Stimulated activated CD4-positive, alpha-beta T cell treated with anti-CD3 and anti-CD28 coated beads, Interleukin-12 subunit alpha, Interleukin-12 subunit beta, amount 100 ng/mL, for 48 hours (primary cell): ENCODE data around the gene PTPRN2.
"Not testable (repeated sequence)": the region's sequence is repeated elsewhere in the genome, so short reads cannot be mapped to it uniquely, and the experiment has no call there.

Source experiments
- DNase-seq, 3 donors: peaks; one replicate each; pipeline ENCODE4 v3.0.0-alpha.2; 2020; ENCODE audit warnings: low read depth in 2 of 3, low spot score in 1 of 3

Gene PTPRN2

DNA sequence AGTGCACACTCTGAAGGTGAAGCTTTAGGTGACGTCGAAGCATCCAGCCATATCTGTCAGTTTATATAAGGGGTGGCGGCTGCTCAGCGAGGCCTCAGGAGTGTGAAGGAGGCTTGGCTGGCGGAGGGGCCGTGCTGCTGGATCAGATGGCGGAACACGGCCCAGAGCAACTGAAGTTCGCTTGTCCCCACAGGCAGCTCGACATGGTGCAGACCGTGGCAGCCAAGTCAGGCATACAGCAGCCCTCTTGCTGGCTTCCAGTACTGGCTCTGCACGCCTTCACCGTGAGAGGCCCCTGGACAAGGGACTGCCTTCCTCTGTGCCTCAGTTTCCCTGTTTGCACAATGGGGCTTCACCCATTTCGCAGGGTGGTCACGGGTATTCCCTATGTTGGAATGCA lies 807.3 kb downstream of the PTPRN2 start:
- no peak for DNase-seq

DNA sequence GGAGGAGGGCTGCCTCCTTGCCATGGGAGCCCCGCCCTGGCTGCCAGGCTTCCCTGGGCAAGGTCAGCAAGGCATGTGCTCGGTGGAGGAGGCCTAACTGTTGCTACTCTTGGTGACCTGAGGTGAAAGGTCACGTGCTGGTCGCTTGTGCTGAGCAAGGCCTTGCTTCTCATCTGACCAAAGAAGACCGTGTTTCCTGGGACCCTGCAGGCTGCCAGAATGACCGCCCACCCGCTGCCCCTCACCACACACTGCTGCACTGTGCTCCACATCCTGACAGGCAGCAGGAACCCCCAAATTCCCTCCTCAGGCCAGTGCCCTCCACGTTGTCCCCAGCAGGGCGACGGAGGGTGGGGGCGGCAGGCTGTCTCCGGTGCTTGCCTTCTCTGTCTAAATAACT lies 808.4 kb downstream of the PTPRN2 start:
- DNase-seq: no peak

- DNase-seq: not testable (repeated sequence)
Measured at GRCh38 chr7:157777194-157777762, 810.3 kb downstream of the PTPRN2 start.

DNA sequence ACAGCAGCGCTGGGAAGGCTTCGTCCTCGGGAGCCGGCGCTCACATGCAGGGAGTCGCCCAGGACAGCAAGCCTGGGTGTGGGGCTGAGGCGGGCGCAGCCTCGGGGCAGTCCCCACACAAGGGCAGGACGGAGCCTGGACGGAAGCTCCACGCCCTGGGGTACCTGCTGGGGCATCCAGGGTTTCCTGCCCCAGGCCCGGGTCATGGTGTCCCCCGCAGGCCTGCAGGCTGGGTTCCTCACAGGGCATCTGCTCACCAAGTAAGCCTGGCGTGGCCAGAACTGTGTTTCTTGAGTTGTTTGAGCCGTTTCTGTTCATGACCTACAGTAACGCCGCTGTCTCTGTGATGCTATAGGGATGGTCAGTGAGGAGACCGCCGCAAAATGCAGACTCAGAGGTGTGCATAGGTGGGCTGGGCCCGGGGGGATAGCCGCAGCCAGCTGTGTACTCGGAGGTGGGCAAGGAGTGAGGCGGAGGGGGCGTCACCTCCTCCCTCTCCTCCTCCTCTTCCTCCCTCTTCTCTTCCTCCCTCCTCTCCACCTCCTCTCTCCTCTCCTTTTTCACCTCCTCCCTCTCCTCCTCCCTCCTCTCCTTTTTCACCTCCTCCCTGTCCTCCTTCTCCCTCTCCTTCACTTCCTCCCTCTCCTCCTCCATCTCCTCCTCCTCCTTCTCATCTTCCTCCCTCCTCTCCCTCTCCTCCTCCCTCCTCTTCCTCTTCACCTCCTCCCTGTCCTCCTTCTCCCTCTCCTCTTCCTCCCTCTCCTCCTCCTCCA lies 811.9 kb downstream of the PTPRN2 start:
- no peak for DNase-seq

DNA sequence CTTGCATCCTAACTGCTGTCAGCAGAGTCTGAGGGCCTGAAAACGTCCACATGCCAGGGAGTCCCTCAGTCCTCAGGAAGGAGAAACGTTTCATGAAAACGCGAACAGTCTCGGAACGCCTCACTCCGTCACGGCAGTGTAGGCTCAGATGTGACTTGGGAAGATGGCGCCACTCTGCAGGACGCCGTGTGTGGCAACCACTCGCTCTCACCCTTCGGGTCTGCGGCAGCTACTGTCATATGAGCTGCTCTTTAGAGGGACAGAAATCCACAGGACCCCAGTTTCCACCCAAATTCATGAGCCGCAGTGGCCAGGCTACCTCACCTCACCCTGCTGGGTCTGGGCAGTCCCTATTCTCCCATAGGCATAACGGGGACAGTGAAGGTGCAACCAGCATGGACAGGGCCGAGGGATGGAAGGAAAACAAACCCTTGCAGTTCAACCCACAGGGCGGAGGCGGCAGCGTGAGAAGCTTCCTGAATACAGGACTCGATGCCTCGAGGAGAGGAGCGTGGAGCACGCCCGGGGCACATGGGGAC lies 812.5 kb downstream of the PTPRN2 start:
- DNase-seq: no peak

- DNase-seq: no peak
Measured at GRCh38 chr7:157774495-157774894, 813.1 kb downstream of the PTPRN2 start.

DNA sequence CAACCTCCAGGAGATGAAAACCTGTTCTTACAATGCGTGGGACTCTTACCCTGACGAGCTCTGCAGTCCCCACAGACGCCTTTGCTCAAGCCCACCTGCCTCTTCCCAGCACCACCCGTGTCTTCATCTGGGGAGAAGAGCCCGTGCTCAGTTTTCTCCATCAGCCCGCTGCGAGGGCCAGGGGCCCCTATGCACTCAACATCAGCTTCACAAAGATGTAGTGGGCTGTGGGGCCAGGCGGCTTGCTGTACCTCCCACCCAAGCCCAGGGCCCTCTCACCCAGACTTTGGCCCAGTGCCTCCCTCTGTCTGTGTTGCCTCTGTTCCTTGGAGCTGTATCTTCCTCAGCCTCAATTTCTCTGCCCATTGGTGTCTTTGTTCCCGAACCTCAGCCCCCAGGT lies 814.3 kb downstream of the PTPRN2 start:
- no peak for DNase-seq

GRCh38 chr7:157772486-157773130 lies 815.0 kb downstream of the PTPRN2 start:
- DNase-seq: no peak

DNA sequence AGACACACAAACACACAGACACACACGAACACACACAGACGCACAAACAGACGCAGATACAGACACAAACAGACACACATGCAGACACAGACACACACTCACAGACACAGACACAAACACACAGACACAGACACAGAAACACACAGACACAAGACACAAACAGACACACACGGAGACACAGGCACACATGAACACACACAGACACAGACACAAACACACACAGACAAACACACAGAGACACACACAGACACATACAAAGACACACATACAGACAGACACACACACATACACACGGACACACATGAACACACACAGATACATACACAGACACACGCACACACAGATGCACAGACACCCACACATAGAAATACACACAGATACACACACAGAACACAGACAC lies 815.9 kb downstream of the PTPRN2 start:
- DNase-seq: no peak

- DNase-seq: no peak
Measured at GRCh38 chr7:157770716-157771320, 816.8 kb downstream of the PTPRN2 start.

DNA sequence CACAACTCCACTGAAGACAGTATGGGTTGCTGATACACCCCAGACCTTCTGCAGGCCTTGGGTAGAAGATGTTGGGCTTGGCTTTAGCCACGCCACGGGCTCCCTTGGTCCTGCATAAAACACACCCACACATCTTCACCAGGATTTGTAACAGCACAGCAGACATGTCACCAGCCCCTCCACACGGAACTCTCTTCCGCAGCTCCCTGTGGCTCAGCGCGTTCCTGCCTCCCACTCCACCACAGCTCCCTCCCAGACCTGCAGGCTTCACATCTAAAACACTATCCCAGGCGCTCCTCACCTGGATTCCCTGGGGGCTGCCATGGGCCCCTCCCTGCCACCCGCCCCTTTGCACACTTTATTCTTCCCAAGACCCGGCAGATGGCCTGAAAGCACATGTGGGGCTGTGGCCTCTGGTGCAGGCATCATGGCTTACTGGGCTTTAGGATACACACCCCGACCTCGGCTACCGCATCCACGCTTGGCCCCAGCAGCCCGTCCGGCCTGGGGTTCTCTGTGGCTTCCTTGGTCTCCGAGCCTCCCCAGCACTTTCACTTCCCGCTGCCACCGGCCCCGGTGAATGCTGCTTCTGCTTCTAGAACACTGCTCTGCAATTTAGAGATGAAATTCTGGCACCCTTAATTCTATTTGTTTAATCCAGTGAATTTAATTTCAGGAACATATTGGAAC lies 818.0 kb downstream of the PTPRN2 start:
- no peak for DNase-seq

DNA sequence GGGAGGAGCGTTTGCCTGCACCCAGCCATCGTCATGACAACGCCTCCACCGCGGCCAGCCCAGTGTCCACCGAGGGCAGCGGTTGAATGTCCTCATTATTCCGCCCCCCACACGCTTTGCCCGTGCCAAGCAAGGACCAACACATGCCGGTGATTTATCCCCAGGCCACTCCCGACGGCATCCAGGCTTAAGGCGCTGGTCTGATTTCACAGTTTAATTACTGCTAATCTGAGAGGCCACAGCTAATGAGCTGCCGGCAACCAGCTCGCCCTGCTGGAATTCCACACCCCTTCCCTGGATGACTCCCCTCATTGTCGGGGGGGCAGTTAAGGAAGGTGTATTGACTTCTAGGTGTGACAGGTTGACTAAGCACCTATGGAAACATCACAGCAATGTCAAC lies 818.5 kb downstream of the PTPRN2 start:
- DNase-seq: no peak

DNA sequence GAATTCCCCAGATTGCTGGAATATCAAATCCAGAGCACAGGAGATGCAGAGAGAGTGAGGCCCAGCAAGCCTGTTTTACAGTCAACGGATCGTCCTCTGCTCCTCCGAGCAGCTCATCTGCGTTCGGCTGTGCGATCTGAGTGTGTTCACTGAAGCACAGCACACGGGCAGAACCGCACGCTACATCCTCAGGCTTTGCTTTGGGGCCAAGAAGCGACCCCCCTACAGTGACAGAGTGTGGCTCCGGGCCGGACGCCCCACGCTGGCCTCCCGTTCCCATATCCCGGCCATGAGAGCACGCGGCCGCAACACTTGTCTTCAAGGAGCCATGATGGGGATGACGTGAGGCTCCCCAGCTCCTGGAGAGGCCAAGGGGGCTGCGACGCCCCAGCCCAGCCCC lies 819.4 kb downstream of the PTPRN2 start:
- no peak for DNase-seq

- no peak for DNase-seq
Measured at GRCh38 chr7:157767506-157768197, 820.0 kb downstream of the PTPRN2 start.

GRCh38 chr7:157766098-157766497 lies 821.5 kb downstream of the PTPRN2 start:
- no peak for DNase-seq

GRCh38 chr7:157764946-157765537 lies 822.6 kb downstream of the PTPRN2 start:
- DNase-seq: no peak

- DNase-seq: no peak
Measured at GRCh38 chr7:157764193-157764592, 823.4 kb downstream of the PTPRN2 start.

- no peak for DNase-seq
Measured at GRCh38 chr7:157763279-157764000, 824.2 kb downstream of the PTPRN2 start.

DNA sequence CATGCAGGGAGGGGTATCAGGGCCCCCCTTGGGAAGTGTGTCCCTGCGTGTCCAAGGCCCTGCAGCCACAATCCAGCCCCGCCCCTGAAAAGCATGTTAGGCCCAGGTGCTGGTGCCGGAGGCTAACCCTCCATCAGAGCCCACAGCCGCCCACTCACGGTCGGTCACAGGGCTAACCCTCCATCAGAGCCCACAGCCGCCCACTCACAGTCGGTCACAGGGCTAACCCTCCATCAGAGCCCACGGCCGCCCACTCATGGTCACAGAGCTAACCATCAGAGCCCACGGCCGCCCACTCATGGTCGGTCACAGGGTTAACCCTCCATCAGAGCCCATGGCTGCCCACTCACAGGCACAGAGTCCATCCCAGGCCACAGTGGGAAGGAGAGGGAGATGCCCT lies 824.8 kb downstream of the PTPRN2 start:
- no peak for DNase-seq
